B cell (primary cell): ENCODE results near the gene ZNF621. TPM values are rescaled to one million over a fixed set of nuclear protein-coding genes. Genes with fewer than 3 reads are reported as not detected.
A peak's percentile ranks its signal among the peaks of the same experiment; 100 is the strongest.

Source experiments
- ATAC-seq: fragments of 200-7000 bp; cut with Tn5 transposase; one replicate; pipeline ENCODE4 v1.10.0; 2021; ENCODE audit warnings: low read depth, mild to moderate bottlenecking, moderate number of reproducible peaks, moderate library complexity
- CTCF ChIA-PET: fragments of 350-600 bp; sonication (Branson Sonifier 250); formaldehyde crosslinking; loops from one replicate; lab custom pipeline; 2021; ENCODE audit warnings: antibody characterized with exemption, inconsistent platforms; lab: Charles Lee
- POLR2A ChIA-PET: fragments of 350-600 bp; sonication (Branson Sonifier 250); formaldehyde crosslinking; loops from one replicate; lab custom pipeline; 2021; ENCODE audit warnings: antibody characterized with exemption; lab: Charles Lee
- DNase-seq: peaks from one replicate; pipeline ENCODE4 v3.0.0; 2013
- H2AFZ ChIP-seq: 2 replicates; pipeline ENCODE4 v1.6.1; 2012; ENCODE audit warnings: mild to moderate bottlenecking, low read depth, low read length; ENCODE audit not compliant: insufficient read depth, poor library complexity, severe bottlenecking
- H3K27ac ChIP-seq, 2 donors: 1 replicate in 1 of 2; 2 replicates in 1 of 2; pipeline ENCODE4 v1.5.1; 2012 to 2013; ENCODE audit warnings: low read length in 2 of 2, mild to moderate bottlenecking in 2 of 2, moderate library complexity in 1 of 2
- H3K27me3 ChIP-seq, 4 experiments: fragments of 200-600 bp in 1 of 4; sonication (generic) in 1 of 4; replicated peaks in 1 of 4; 1 replicate in 2 of 4; 2 replicates in 2 of 4; pipeline versions ENCODE4 v1.6.1 to v1.7.0; 2013 to 2016; ENCODE audit warnings: low read length in 3 of 4, mild to moderate bottlenecking in 2 of 4, mixed read lengths in 1 of 4, moderate library complexity in 1 of 4; ENCODE audit not compliant: insufficient read depth in 4 of 4, control insufficient read depth in 3 of 4; ENCODE audit errors: control extremely low read depth in 1 of 4
- H3K36me3 ChIP-seq, 2 experiments: replicated peaks in 1 of 2; 1 replicate in 1 of 2; 2 replicates in 1 of 2; pipeline versions ENCODE4 v1.6.1 to v1.7.1; 2013; ENCODE audit warnings: low read length in 1 of 2; ENCODE audit not compliant: insufficient read depth in 2 of 2, control insufficient read depth in 1 of 2; ENCODE audit errors: control extremely low read depth in 1 of 2, extremely low read depth in 1 of 2
- H3K4me1 ChIP-seq, 2 donors: fragments of 200-600 bp in 1 of 2; sonication (generic) in 1 of 2; 1 replicate in 1 of 2; 2 replicates in 1 of 2; pipeline versions ENCODE4 v1.5.1 to v1.6.1; 2013 to 2017; ENCODE audit warnings: low read length in 2 of 2; ENCODE audit not compliant: control insufficient read depth in 2 of 2, insufficient read depth in 2 of 2
- H3K4me2 ChIP-seq: replicated peaks from 2 replicates; pipeline ENCODE3; 2012; ENCODE audit warnings: mild to moderate bottlenecking, low read depth, low read length; ENCODE audit not compliant: poor library complexity, severe bottlenecking
- H3K4me3 ChIP-seq, 5 experiments: fragments of 200-600 bp in 1 of 5; sonication (generic) in 1 of 5; 1 replicate in 3 of 5; 2 replicates in 2 of 5; pipeline versions ENCODE4 v1.5.1 to v1.7.0; 2011 to 2016; ENCODE audit warnings: low read length in 4 of 5, mild to moderate bottlenecking in 4 of 5, low read depth in 2 of 5, control low read depth in 1 of 5, moderate library complexity in 1 of 5; ENCODE audit not compliant: insufficient read depth in 1 of 5; ENCODE audit errors: control extremely low read depth in 1 of 5, extremely low read depth in 1 of 5
- H3K79me2 ChIP-seq: fragments of 200-600 bp; sonication (generic); one replicate; pipeline ENCODE4 v1.6.0; 2016; ENCODE audit warnings: low read length; ENCODE audit not compliant: control insufficient read depth, insufficient read depth
- H3K9ac ChIP-seq: fragments of 200-600 bp; sonication (generic); 2 replicates; pipeline ENCODE4 v1.6.1; 2017; ENCODE audit warnings: mild to moderate bottlenecking, low read length, moderate library complexity
- H3K9me3 ChIP-seq, 3 donors: one replicate each; pipeline versions ENCODE4 v1.6.1 to v1.7.1; 2013; ENCODE audit warnings: low read length in 2 of 3; ENCODE audit not compliant: control insufficient read depth in 2 of 3, insufficient read depth in 1 of 3; ENCODE audit errors: control extremely low read depth in 1 of 3
- H4K20me1 ChIP-seq: 2 replicates; pipeline ENCODE4 v1.6.0; 2012; ENCODE audit warnings: mild to moderate bottlenecking, low read length; ENCODE audit not compliant: insufficient read depth, control insufficient read depth, poor library complexity, severe bottlenecking
- H3K27ac Mint-ChIP-seq: one replicate; pipeline ENCODE4 v1.8.0; 2021; ENCODE audit warnings: mixed read lengths
- H3K27me3 Mint-ChIP-seq: one replicate; pipeline ENCODE4 v1.8.0; 2021; ENCODE audit warnings: mixed read lengths
- H3K4me1 Mint-ChIP-seq: one replicate; pipeline ENCODE4 v1.8.0; 2021; ENCODE audit warnings: mixed read lengths
- H3K4me3 Mint-ChIP-seq: one replicate; pipeline ENCODE4 v1.8.0; 2021; ENCODE audit warnings: mixed read lengths
- H3K9me3 Mint-ChIP-seq: one replicate; pipeline ENCODE4 v1.8.0; 2022; ENCODE audit warnings: mixed read lengths; ENCODE audit not compliant: insufficient read depth
- EZH2 ChIP-seq: IDR thresholded peaks from 2 replicates; pipeline ENCODE4 v1.6.1; 2012; ENCODE audit warnings: borderline replicate concordance, low read depth, mild to moderate bottlenecking, moderate library complexity, low read length; ENCODE audit not compliant: insufficient read depth, poor library complexity, severe bottlenecking
- WGBS: methylation state at CpG from one replicate; pipeline ENCODE4 v1.1.5; 2013; ENCODE audit warnings: missing lambda C conversion rate; ENCODE audit not compliant: insufficient coverage; 5-methylcytosine and 5-hydroxymethylcytosine counted together
- intact Hi-C: fragments of 100-400 bp; cut with micrococcal nuclease; formaldehyde crosslinking; loops from one replicate; pipeline ENCODE4 v1.10.0; 2022
- polyA plus RNA-seq: library from polyadenylated mRNA; depleted of rRNA; stranded (reverse); fragments of >200 nt; gene quantifications from 2 replicates; pipeline ENCODE4 v1.2.3, GENCODE V29; 2012
- total RNA-seq, 2 donors: library from RNA; stranded (reverse); fragments of 120-200 nt in 1 of 2; gene quantifications; 1 replicate in 1 of 2; 2 replicates in 1 of 2; pipeline versions ENCODE4 v1.2.3 to v1.2.4, GENCODE V29; 2013 to 2022
- TF ChIP-seq, protein P1 (sequence below): fragments of 200-600 bp; IDR thresholded peaks from one replicate; pipeline ENCODE4 v1.8.0; 2022; ENCODE audit warnings: antibody characterized with exemption, mild to moderate bottlenecking

The ZNF621 gene
- total and polyA plus RNA-seq, 2 donors (not counting 1 experiment from before 2014, with no cell fraction given), result 10.2 to 35.2 TPM

GRCh38 chr3:40583691-40584090, 58.9 kb downstream of the ZNF621 start:
- WGBS, result 96% methylated on average over 6 of the region's 7 CpGs
- Mint-ChIP-seq H3K27me3 (peaks cover 5% of the 10 kb centered on the region), H3K4me3 (no peak overlapping the region), H3K27ac (no peak overlapping the region), H3K9me3 (no peaks in the 10 kb centered on the region), H3K4me1 (peaks cover 14% of the 10 kb centered on the region)
- Histone ChIP-seq H3K79me2 (no peaks in the 10 kb centered on the region), H4K20me1 (no peaks in the 10 kb centered on the region), H3K9ac (no peak overlapping the region), H3K4me1 (peaks cover 0 to 3% of the 10 kb centered on the region in 2 donors), H3K27ac (no peak overlapping the region), H3K36me3 (no peaks in the 10 kb centered on the region), H3K4me3 (no peak overlapping the region), H3K4me2 (no peak overlapping the region), H2AFZ (no peak overlapping the region), H3K27me3 (no peaks in the 10 kb centered on the region), H3K9me3 (no peaks in the 10 kb centered on the region)
- POLR2A ChIA-PET, result no interaction called here
- CTCF ChIA-PET, result interaction anchor here (0.5 to 14.0 kb wide), 17 partner anchors 8 to 1295 kb away, joined by 3 to 280 read pairs (median 4); no protein-coding TSS in a partner anchor
- intact Hi-C loops, result loop anchor here (1.0 to 10.0 kb wide), 10 partner anchors 39 to 1131 kb away; partner anchors contain the start of gene CTNNB1
- ATAC-seq (no peak), DNase-seq (no peak)
- TF ChIP-seq, protein P1, sequence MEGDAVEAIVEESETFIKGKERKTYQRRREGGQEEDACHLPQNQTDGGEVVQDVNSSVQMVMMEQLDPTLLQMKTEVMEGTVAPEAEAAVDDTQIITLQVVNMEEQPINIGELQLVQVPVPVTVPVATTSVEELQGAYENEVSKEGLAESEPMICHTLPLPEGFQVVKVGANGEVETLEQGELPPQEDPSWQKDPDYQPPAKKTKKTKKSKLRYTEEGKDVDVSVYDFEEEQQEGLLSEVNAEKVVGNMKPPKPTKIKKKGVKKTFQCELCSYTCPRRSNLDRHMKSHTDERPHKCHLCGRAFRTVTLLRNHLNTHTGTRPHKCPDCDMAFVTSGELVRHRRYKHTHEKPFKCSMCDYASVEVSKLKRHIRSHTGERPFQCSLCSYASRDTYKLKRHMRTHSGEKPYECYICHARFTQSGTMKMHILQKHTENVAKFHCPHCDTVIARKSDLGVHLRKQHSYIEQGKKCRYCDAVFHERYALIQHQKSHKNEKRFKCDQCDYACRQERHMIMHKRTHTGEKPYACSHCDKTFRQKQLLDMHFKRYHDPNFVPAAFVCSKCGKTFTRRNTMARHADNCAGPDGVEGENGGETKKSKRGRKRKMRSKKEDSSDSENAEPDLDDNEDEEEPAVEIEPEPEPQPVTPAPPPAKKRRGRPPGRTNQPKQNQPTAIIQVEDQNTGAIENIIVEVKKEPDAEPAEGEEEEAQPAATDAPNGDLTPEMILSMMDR, result no peak
- TF ChIP-seq EZH2, result no peak

DNA sequence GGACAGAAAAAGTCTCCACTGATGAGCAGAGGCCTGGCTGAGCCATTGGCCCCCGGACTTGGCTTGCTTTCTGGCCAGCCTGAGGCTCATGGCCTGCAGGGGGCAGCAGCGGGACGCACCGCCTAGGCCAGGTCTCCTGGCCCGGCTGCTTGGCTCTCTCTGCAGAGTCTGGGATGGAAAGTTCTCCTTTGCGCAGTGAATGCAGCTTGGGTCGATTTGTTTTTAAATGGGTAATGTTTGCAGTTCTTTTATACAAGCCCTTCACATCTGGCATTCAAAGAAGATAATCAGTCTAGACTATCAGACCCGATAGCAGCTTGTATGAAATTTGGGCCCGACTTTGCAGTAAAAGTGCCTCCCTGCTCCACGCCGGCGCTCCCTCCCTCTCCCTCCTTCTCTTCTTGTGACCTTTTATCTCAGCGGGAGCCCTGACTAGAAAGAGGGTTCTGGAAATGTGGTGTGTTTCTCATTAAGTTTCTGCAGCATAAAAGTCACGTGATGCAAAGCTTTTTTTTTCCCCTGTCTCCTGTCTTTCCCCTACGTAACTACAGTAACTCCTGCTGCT, 59.9 kb downstream of the ZNF621 start:
- H3K4me3 Mint-ChIP-seq, result no peak overlapping the region
- H3K27ac Mint-ChIP-seq, result no peak overlapping the region
- 26% methylated on average over 7 of the region's 15 CpGs for WGBS
- no peak overlapping the region for H3K4me2 ChIP-seq
- no peaks in the 10 kb centered on the region for H3K36me3 ChIP-seq
- peaks cover 7% of the 10 kb centered on the region for H3K27me3 Mint-ChIP-seq
- peak; percentile 89 for ATAC-seq
- no peak overlapping the region for H3K27ac ChIP-seq
- intact Hi-C loops, result loop anchor here (1.0 to 10.0 kb wide), 10 partner anchors 38 to 1130 kb away; partner anchors contain the start of gene CTNNB1
- H3K4me1 Mint-ChIP-seq, result peaks cover 14% of the 10 kb centered on the region
- no peaks in the 10 kb centered on the region for H3K79me2 ChIP-seq
- H3K4me1 ChIP-seq, result peaks cover 0 to 3% of the 10 kb centered on the region in 2 donors
- H3K4me3 ChIP-seq, result no peak overlapping the region
- POLR2A ChIA-PET, result no interaction called here
- DNase-seq, result peak; percentile 85
- H3K27me3 ChIP-seq, result no peaks in the 10 kb centered on the region
- H2AFZ ChIP-seq, result no peak overlapping the region
- H3K9ac ChIP-seq, result no peak overlapping the region
- TF ChIP-seq, protein P1, result peak; percentile 94
- TF ChIP-seq EZH2, result no peak
- no peaks in the 10 kb centered on the region for H3K9me3 ChIP-seq
- CTCF ChIA-PET, result interaction anchor here (0.6 to 14.0 kb wide), 41 partner anchors 8 to 1858 kb away, joined by 3 to 280 read pairs (median 3); partner anchors contain the start of gene CTNNB1
- H4K20me1 ChIP-seq, result no peaks in the 10 kb centered on the region
- no peaks in the 10 kb centered on the region for H3K9me3 Mint-ChIP-seq
